ENCODE data around the gene ARIH2. TPM values are rescaled to one million over a fixed set of nuclear protein-coding genes. Genes with fewer than 3 reads are reported as not detected.

The ARIH2 gene
- total RNA-seq, 1 donor from 2014 or later, result 69.9 TPM

- Mint-ChIP-seq H3K4me3 (ENCODE audit: unreplicated experiment) (peak within 1 kb of the TSS; percentile 94), H3K9me3 (ENCODE audit: low read depth) (no peaks in the 10 kb centered on the region), H3K36me3 (ENCODE audit: low read depth) (peaks cover 1% of the 10 kb centered on the region), H3K27ac (ENCODE audit: unreplicated experiment) (peak within 1 kb of the TSS; percentile 96), H3K27me3 (ENCODE audit: low read depth) (no peaks in the 10 kb centered on the region), H3K4me1 (ENCODE audit: low read depth) (peaks cover 28% of the 10 kb centered on the region)
- TF ChIP-seq, protein P1, sequence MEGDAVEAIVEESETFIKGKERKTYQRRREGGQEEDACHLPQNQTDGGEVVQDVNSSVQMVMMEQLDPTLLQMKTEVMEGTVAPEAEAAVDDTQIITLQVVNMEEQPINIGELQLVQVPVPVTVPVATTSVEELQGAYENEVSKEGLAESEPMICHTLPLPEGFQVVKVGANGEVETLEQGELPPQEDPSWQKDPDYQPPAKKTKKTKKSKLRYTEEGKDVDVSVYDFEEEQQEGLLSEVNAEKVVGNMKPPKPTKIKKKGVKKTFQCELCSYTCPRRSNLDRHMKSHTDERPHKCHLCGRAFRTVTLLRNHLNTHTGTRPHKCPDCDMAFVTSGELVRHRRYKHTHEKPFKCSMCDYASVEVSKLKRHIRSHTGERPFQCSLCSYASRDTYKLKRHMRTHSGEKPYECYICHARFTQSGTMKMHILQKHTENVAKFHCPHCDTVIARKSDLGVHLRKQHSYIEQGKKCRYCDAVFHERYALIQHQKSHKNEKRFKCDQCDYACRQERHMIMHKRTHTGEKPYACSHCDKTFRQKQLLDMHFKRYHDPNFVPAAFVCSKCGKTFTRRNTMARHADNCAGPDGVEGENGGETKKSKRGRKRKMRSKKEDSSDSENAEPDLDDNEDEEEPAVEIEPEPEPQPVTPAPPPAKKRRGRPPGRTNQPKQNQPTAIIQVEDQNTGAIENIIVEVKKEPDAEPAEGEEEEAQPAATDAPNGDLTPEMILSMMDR (IDR thresholded peaks at IDR 0.05), result peak; percentile 73
- DNase-seq (ENCODE audit: low spot score), result no peak
Measured at GRCh38 chr3:48989796-48990635, 71.4 kb downstream of the ARIH2 start, which contains the start of gene P4HTM. Gene P4HTM, plus strand, starts transcription at chr3:48990241. Its CDS starts 16 bp downstream, at chr3:48990257.

- DNase-seq (ENCODE audit: low spot score), result no peak
Measured at GRCh38 chr3:48990636-48991469, 72.2 kb downstream of the ARIH2 start.

GRCh38 chr3:48991851-48992545 lies 73.4 kb downstream of the ARIH2 start:
- H3K4me3 Mint-ChIP-seq (ENCODE audit: unreplicated experiment), result no peak overlapping the region
- peaks cover 1% of the 10 kb centered on the region for H3K36me3 Mint-ChIP-seq (ENCODE audit: low read depth)
- no peaks in the 10 kb centered on the region for H3K9me3 Mint-ChIP-seq (ENCODE audit: low read depth)
- no peak overlapping the region for H3K27ac Mint-ChIP-seq (ENCODE audit: unreplicated experiment)
- H3K4me1 Mint-ChIP-seq (ENCODE audit: low read depth), result peaks cover 28% of the 10 kb centered on the region
- no peak for DNase-seq (ENCODE audit: low spot score)
- TF ChIP-seq, protein P1 (IDR thresholded peaks at IDR 0.05), result no peak
- no peaks in the 10 kb centered on the region for H3K27me3 Mint-ChIP-seq (ENCODE audit: low read depth)

More at GRCh38 chr3:48990636-48991469, 72.2 kb downstream of the ARIH2 start:
- H3K4me1 Mint-ChIP-seq (ENCODE audit: low read depth), result peaks cover 28% of the 10 kb centered on the region
- no peaks in the 10 kb centered on the region for H3K27me3 Mint-ChIP-seq (ENCODE audit: low read depth)
- no peaks in the 10 kb centered on the region for H3K9me3 Mint-ChIP-seq (ENCODE audit: low read depth)
- H3K4me3 Mint-ChIP-seq (ENCODE audit: unreplicated experiment), result peak overlapping the region; percentile 75
- TF ChIP-seq, protein P1 (IDR thresholded peaks at IDR 0.05), result no peak
- peaks cover 1% of the 10 kb centered on the region for H3K36me3 Mint-ChIP-seq (ENCODE audit: low read depth)
- H3K27ac Mint-ChIP-seq (ENCODE audit: unreplicated experiment), result peak overlapping the region; percentile 51

DNA sequence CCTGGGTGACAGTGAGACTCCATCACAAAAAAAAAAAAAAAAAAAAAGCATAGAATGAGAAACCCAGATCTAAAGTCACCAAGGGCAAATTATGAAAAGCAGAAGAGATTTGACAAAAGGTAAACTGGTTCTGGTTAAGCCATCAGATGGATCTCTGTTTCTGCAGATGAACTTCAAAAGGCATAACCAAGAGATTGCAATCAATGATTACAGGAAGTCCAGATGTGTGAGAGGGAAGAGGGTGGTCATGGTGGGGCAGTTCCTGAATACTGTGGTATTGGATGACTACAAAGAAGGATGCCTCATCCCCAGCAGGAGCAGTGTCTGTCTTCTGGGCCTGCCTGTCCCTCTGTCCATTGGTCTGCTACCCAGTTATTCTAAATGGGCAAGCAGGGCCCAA lies 75.2 kb downstream of the ARIH2 start:
- no peaks in the 10 kb centered on the region for H3K27me3 Mint-ChIP-seq (ENCODE audit: low read depth)
- DNase-seq (ENCODE audit: low spot score), result no peak
- TF ChIP-seq, protein P1 (IDR thresholded peaks at IDR 0.05), result no peak
- peaks cover 25% of the 10 kb centered on the region for H3K4me1 Mint-ChIP-seq (ENCODE audit: low read depth)
- H3K36me3 Mint-ChIP-seq (ENCODE audit: low read depth), result peaks cover 1% of the 10 kb centered on the region
- no peaks in the 10 kb centered on the region for H3K9me3 Mint-ChIP-seq (ENCODE audit: low read depth)
- no peak overlapping the region for H3K27ac Mint-ChIP-seq (ENCODE audit: unreplicated experiment)
- H3K4me3 Mint-ChIP-seq (ENCODE audit: unreplicated experiment), result no peak overlapping the region
